SU-DHL-6 (cell line): ENCODE data around the gene OR52E8.

Experiments
- EZH2phosphoT487 ChIP-seq: fragments of 200-600 bp; sonication (generic), shearing (Covaris generic); conservative IDR thresholded peaks from 2 replicates; pipeline ENCODE4 v1.6.1; 2018; ENCODE audit warnings: mild to moderate bottlenecking, antibody characterized with exemption, low read length, moderate library complexity, mixed read lengths
- TF ChIP-seq, protein P1 (sequence below): fragments of 200-600 bp; sonication (generic); IDR thresholded peaks from one replicate; pipeline ENCODE4 v1.5.1; 2017; ENCODE audit warnings: antibody characterized with exemption, mild to moderate bottlenecking, low read length, moderate library complexity; ENCODE audit not compliant: insufficient read depth, poor library complexity, severe bottlenecking

DNA sequence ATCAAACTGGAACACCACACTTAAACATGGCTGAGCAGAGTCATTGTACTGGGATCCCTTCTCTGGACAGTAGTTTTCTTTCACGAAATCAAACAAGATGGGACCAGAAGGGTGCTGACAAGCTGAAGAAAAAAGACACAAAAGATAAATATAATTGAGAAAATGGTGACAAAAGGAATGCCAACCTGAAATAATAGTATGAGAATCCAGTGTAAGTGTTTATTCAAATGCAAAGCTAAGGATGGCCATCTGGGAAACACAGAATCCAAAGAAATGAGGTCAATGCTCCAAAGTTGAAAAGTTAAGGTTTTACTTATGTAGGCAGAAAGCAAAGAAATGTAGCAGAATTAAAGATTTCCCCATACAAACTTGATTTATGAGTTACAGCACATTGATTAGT lies 30.2 kb upstream of the OR52E8 start:
- TF ChIP-seq, protein P1, sequence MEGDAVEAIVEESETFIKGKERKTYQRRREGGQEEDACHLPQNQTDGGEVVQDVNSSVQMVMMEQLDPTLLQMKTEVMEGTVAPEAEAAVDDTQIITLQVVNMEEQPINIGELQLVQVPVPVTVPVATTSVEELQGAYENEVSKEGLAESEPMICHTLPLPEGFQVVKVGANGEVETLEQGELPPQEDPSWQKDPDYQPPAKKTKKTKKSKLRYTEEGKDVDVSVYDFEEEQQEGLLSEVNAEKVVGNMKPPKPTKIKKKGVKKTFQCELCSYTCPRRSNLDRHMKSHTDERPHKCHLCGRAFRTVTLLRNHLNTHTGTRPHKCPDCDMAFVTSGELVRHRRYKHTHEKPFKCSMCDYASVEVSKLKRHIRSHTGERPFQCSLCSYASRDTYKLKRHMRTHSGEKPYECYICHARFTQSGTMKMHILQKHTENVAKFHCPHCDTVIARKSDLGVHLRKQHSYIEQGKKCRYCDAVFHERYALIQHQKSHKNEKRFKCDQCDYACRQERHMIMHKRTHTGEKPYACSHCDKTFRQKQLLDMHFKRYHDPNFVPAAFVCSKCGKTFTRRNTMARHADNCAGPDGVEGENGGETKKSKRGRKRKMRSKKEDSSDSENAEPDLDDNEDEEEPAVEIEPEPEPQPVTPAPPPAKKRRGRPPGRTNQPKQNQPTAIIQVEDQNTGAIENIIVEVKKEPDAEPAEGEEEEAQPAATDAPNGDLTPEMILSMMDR = no peak
- no peak for TF ChIP-seq EZH2phosphoT487
